Psoas muscle (tissue), 8 donors: ENCODE data around the gene SEPTIN2. TPM values are rescaled to one million over a fixed set of nuclear protein-coding genes. Genes with fewer than 3 reads are reported as not detected.
"Not testable (repeated sequence)": the region's sequence is repeated elsewhere in the genome, so short reads cannot be mapped to it uniquely, and the experiment has no call there.

Experiments
- ATAC-seq, 4 donors: fragments of 200-7000 bp; cut with Tn5 transposase; one replicate each; pipeline ENCODE4 v1.9.1; 2020; ENCODE audit warnings: moderate library complexity in 3 of 4, mild to moderate bottlenecking in 2 of 4
- DNase-seq, 2 donors: peaks; one replicate each; pipeline ENCODE4 v3.0.0-alpha.2; 2020
- H3K27ac ChIP-seq: fragments of 200-600 bp; one replicate; pipeline ENCODE4 v1.8.0; 2022
- H3K27me3 ChIP-seq, 3 donors: fragments of 200-600 bp in 1 of 3; one replicate each; pipeline versions ENCODE4 v1.6.1 to v1.8.0; 2013 to 2022; ENCODE audit warnings: low read length in 2 of 3, mild to moderate bottlenecking in 2 of 3, moderate library complexity in 1 of 3; ENCODE audit not compliant: insufficient read depth in 3 of 3
- H3K36me3 ChIP-seq, 2 donors: fragments of 200-600 bp in 1 of 2; one replicate each; pipeline versions ENCODE4 v1.6.1 to v1.8.0; 2013 to 2022; ENCODE audit warnings: low read depth in 1 of 2, mild to moderate bottlenecking in 1 of 2, moderate library complexity in 1 of 2; ENCODE audit not compliant: insufficient read depth in 1 of 2
- H3K4me1 ChIP-seq: fragments of 200-600 bp; one replicate; pipeline ENCODE4 v1.8.0; 2022
- H3K4me3 ChIP-seq: fragments of 200-600 bp; one replicate; pipeline ENCODE4 v1.8.0; 2022; ENCODE audit warnings: mild to moderate bottlenecking
- H3K9me3 ChIP-seq: fragments of 200-600 bp; one replicate; pipeline ENCODE4 v1.8.0; 2022
- WGBS, 3 donors: extraction: QIAGEN DNeasy Blood & Tissue Kit; methylation state at CpG; one replicate each; pipeline versions ENCODE4 v1.1.6 to v1.1.7; 2013; 5-methylcytosine and 5-hydroxymethylcytosine counted together
- intact Hi-C, 2 donors: fragments of 100-400 bp; cut with DNase I; formaldehyde crosslinking; loops; one replicate each; pipeline versions ENCODE4 v1.11.0 to v1.14.2; 2022
- polyA plus RNA-seq, 3 donors: library from polyadenylated mRNA; stranded (reverse); fragments of 200-250 nt; gene quantifications; one replicate each; pipeline ENCODE4 v1.2.3, GENCODE V29; 2013
- total RNA-seq, 4 donors: library from RNA; stranded (reverse); fragmentation: NEBNext Ultra II Directional in 2 of 4; extraction: Animal tissue kit (Norgen Biotek cat#: 25700) in 2 of 4; gene quantifications; one replicate each; pipeline versions ENCODE4 v1.2.1 to v1.2.4, GENCODE V29; 2021 to 2023
- TF ChIP-seq, protein P1 (sequence below): fragments of 200-600 bp; IDR thresholded peaks from one replicate; pipeline ENCODE4 v1.8.0; 2022; ENCODE audit warnings: antibody characterized with exemption
- donor health status: healthy with polysubstance abuse.
- donor health status: DM: no; HTN: no; CAD: no; lungs with moderate emphysema.
- donor health status: Bipolar disorder and iron deficiency.
- donor health status: healthy.
- donor health status: DM: yes; HTN: yes; CAD: no.
- donor health status: DM: no; HTN: no; CAD: no.
- donor health status: DM: no; HTN: no; CAD: no.
- donor health status: DM: yes; HTN: yes; CAD: no.

Gene SEPTIN2
- total and polyA plus RNA-seq, 7 donors = 68.8 to 161 (median 122) TPM

DNA sequence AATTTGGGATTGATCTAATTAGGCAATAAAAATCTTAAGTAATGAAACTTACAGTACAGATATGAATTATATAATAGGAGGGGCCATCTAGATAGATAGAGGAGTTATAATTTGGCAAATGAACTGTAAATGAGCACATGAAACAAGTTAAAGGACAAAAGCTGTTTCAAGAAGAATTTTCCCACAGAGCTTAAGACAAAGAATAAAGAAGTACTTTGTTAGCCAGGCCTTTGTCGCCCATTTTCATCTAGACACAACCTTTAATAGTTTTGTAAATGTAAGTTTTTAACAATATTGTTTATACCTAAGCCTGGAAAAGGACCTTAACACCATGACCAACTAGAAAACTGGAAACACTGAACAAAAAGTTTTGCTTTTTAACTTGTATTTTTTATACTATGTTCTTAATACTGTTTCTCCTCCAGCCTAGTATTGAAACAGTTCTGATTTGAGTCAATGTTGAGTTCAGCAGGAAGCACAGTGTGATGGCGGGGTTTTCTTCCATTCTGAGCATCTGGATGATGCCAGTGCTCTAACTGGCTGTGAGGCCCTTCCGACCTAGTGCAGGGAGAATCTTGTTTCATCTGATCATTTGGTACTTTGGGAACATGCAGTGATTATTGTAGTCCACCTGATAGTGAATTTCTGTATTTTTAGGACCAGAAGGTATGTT is 77.9 kb downstream of the SEPTIN2 start:
- 93 to 95% (median 95%) methylated on average over 3 of the region's 3 CpGs for WGBS, 3 donors
- peaks cover 0 to 5% of the 10 kb centered on the region in 2 donors for H3K36me3 ChIP-seq
- H3K4me3 ChIP-seq = no peak overlapping the region
- ATAC-seq (no peak), DNase-seq (no peak)
- intact Hi-C loops = no loop called here
- TF ChIP-seq, protein P1, sequence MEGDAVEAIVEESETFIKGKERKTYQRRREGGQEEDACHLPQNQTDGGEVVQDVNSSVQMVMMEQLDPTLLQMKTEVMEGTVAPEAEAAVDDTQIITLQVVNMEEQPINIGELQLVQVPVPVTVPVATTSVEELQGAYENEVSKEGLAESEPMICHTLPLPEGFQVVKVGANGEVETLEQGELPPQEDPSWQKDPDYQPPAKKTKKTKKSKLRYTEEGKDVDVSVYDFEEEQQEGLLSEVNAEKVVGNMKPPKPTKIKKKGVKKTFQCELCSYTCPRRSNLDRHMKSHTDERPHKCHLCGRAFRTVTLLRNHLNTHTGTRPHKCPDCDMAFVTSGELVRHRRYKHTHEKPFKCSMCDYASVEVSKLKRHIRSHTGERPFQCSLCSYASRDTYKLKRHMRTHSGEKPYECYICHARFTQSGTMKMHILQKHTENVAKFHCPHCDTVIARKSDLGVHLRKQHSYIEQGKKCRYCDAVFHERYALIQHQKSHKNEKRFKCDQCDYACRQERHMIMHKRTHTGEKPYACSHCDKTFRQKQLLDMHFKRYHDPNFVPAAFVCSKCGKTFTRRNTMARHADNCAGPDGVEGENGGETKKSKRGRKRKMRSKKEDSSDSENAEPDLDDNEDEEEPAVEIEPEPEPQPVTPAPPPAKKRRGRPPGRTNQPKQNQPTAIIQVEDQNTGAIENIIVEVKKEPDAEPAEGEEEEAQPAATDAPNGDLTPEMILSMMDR = no peak
- H3K9me3 ChIP-seq = no peaks in the 10 kb centered on the region
- H3K4me1 ChIP-seq = no peaks in the 10 kb centered on the region
- H3K27me3 ChIP-seq = no peaks in the 10 kb centered on the region
- H3K27ac ChIP-seq = no peak overlapping the region

DNA sequence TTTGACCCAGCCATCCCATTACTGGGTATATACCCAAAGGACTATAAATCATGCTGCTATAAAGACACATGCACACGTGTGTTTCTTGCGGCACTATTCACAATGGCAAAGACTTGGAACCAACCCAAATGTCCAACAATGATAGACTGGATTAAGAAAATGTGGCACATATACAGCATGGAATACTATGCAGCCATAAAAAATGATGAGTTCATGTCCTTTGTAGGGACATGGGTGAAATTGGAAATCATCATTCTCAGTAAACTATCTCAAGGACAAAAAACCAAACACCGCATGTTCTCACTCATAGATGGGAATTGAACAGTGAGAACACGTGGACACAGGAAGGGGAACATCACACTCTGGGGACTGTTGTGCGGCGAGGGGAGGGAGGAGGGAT is 81.1 kb downstream of the SEPTIN2 start:
- H3K27me3 ChIP-seq, DNase-seq, ATAC-seq, H3K36me3 ChIP-seq, H3K27ac ChIP-seq, intact Hi-C loops, H3K4me3 ChIP-seq, H3K9me3 ChIP-seq, H3K4me1 ChIP-seq: not testable (repeated sequence)
- WGBS, 3 donors = 84 to 97% (median 96%) methylated on average over 6 of the region's 6 CpGs

DNA sequence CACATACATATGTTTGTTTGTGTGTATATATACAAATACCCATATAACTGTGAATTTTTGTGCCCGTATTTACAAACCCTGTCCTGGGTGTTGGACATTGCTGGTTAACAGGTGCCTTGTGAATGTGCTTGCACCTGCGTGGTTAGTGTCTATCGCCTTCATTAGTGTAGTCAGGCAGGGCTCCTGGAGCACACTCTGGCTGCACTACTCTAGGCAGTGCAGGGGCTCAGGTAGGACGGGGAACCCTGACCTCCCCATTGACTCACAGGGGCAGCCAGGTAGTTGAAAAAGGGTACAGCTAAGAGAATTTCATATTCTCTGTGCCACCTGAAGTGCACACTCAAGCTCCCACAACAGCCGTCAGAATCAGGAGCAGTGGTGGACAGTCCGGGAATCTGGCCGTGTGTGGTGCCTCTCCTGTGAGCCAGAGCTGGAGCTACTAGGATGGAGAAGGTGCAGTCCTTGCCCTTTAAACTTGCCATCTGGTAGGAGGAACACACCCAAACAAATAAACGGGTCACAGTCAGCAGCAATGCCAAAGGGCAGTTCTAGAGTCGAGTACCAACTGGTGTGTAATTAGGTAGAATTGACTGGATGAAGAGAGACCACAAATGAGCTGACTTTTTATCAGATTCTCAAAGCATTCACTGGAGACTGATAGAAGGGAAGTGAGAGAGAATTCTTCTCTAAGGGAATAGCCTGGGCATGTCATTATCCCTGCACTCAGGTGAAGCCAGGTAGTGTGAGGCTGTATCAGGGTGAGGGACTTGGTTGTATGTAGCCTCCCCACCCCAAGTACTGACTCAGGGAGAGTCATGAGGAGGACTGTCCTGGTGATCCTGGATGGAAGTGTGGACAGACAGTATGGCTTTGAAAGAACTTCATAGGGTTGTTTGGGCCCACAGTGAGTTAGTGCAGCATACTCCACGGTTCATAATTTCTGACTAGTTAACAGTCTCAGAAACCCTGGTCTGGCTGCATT is 84.5 kb downstream of the SEPTIN2 start:
- DNase-seq (no peak), ATAC-seq (no peak)
- Histone ChIP-seq H3K4me3 (no peak overlapping the region), H3K27ac (no peak overlapping the region), H3K36me3 (peaks cover 0 to 15% of the 10 kb centered on the region in 2 donors), H3K27me3 (no peaks in the 10 kb centered on the region), H3K4me1 (no peaks in the 10 kb centered on the region), H3K9me3 (no peaks in the 10 kb centered on the region)
- TF ChIP-seq, protein P1 = no peak
- WGBS, 3 donors = 76 to 84% (median 76%) methylated on average over 10 of the region's 10 CpGs
- intact Hi-C loops = no loop called here

Other genes with a start within 250 kb of the SEPTIN2 start
- gene MTERF4, start 213.6 kb upstream of the SEPTIN2 start, total RNA-seq = 10 to 100 TPM; 27.3 to 39.0 (median 32.6) TPM
- gene MTERF4, start 213.6 kb upstream of the SEPTIN2 start, polyA plus RNA-seq = 10 to 100 TPM; 31.8 to 48.0 (median 32.8) TPM
- 1 to 10 TPM in 2 of 4 donors, under 1 TPM in 2; 0.71 to 1.9 (median 1.2) TPM for gene PASK, start 166.5 kb upstream of the SEPTIN2 start, total RNA-seq
- 1 to 10 TPM in 1 of 3 donors, under 1 TPM in 2; 0.41 to 1.3 (median 0.44) TPM for gene PASK, start 166.5 kb upstream of the SEPTIN2 start, polyA plus RNA-seq
- gene PPP1R7, start 165.5 kb upstream of the SEPTIN2 start, total RNA-seq = 10 to 100 TPM; 71.3 to 80.8 (median 72.2) TPM
- 100 to 1,000 TPM in 1 of 3 donors, 10 to 100 TPM in 2; 44.0 to 108 (median 74.6) TPM for gene PPP1R7, start 165.5 kb upstream of the SEPTIN2 start, polyA plus RNA-seq
- gene ANO7, start 127.2 kb upstream of the SEPTIN2 start, total RNA-seq = 1 to 10 TPM in 1 of 4 donors, under 1 TPM in 3; 0.36 to 1.8 (median 0.64) TPM
- under 1 TPM; 0.22 to 0.55 (median 0.34) TPM for gene ANO7, start 127.2 kb upstream of the SEPTIN2 start, polyA plus RNA-seq
- gene HDLBP, start 253 bp upstream of the SEPTIN2 start, total RNA-seq = 100 to 1,000 TPM; 349 to 526 (median 469) TPM
- 100 to 1,000 TPM; 264 to 421 (median 283) TPM for gene HDLBP, start 253 bp upstream of the SEPTIN2 start, polyA plus RNA-seq
- 10 to 100 TPM; 17.4 to 18.4 (median 17.7) TPM for gene FARP2, start 40.4 kb downstream of the SEPTIN2 start, total RNA-seq
- 1 to 10 TPM; 5.8 to 8.4 (median 6.0) TPM for gene FARP2, start 40.4 kb downstream of the SEPTIN2 start, polyA plus RNA-seq
- 100 to 1,000 TPM; 268 to 382 (median 276) TPM for gene STK25, start 192.7 kb downstream of the SEPTIN2 start, total RNA-seq
- 100 to 1,000 TPM; 227 to 489 (median 385) TPM for gene STK25, start 192.7 kb downstream of the SEPTIN2 start, polyA plus RNA-seq
- gene BOK, start 242.8 kb downstream of the SEPTIN2 start, total RNA-seq = 1 to 10 TPM; 1.3 to 3.9 (median 3.2) TPM
- 10 to 100 TPM in 1 of 3 donors, 1 to 10 TPM in 2; 1.3 to 12.8 (median 3.9) TPM for gene BOK, start 242.8 kb downstream of the SEPTIN2 start, polyA plus RNA-seq